Activated T-helper 1 cell treated with anti-CD3 and anti-CD28 coated beads, Interleukin-2, amount 50 U/mL, for 16 hours (primary cell): ENCODE data around the gene ARAP2.

Experiments
- DNase-seq, 2 donors: peaks; one replicate each; pipeline ENCODE4 v3.0.0-alpha.2; 2020; ENCODE audit warnings: low read depth in 1 of 2, low spot score in 1 of 2

The ARAP2 gene

GRCh38 chr4:36043901-36044300 lies 200.4 kb downstream of the ARAP2 start:
- DNase-seq = no peak

GRCh38 chr4:36043241-36043640 lies 201.1 kb downstream of the ARAP2 start:
- no peak for DNase-seq

GRCh38 chr4:36042122-36042970 lies 202.0 kb downstream of the ARAP2 start:
- DNase-seq = no peak

- no peak for DNase-seq
These were observed 203.0 kb downstream of the ARAP2 start for GRCh38 chr4:36041340-36041739.

- no peak for DNase-seq
These were observed 205.3 kb downstream of the ARAP2 start for GRCh38 chr4:36039026-36039425.

- DNase-seq = no peak
These were observed 205.8 kb downstream of the ARAP2 start for GRCh38 chr4:36038491-36038890.

- no peak for DNase-seq
These were observed 207.2 kb downstream of the ARAP2 start for GRCh38 chr4:36037127-36037526.

GRCh38 chr4:36029951-36030350 lies 214.4 kb downstream of the ARAP2 start:
- DNase-seq = no peak

- no peak for DNase-seq
These were observed 217.1 kb downstream of the ARAP2 start for GRCh38 chr4:36027203-36027602.

- no peak for DNase-seq
These were observed 217.9 kb downstream of the ARAP2 start for GRCh38 chr4:36026348-36026880.

GRCh38 chr4:36024901-36025660 lies 219.2 kb downstream of the ARAP2 start:
- no peak for DNase-seq

GRCh38 chr4:36020351-36020750 lies 224.0 kb downstream of the ARAP2 start:
- DNase-seq = no peak
